Measurements from ENCODE around the gene CARMIL1. TPM values are rescaled to one million over a fixed set of nuclear protein-coding genes. Genes with fewer than 3 reads are reported as not detected.

Gene CARMIL1
- total RNA-seq, 2 experiments from 2014 or later, result 3.6 to 4.1 TPM

- peaks cover 11% of the 10 kb centered on the region for H3K4me1 Mint-ChIP-seq (ENCODE audit: low read depth)
- ATAC-seq (no peak), DNase-seq (no peak)
- no peak overlapping the region for H3K27ac Mint-ChIP-seq
- H3K9me3 Mint-ChIP-seq, result no peaks in the 10 kb centered on the region
- CTCF ChIA-PET, result interaction anchor here (0.9 to 1.7 kb wide), 3 partner anchors 14 to 58 kb away, joined by 3 to 5 read pairs (median 3); no protein-coding TSS in a partner anchor
- no peaks in the 10 kb centered on the region for H3K36me3 Mint-ChIP-seq (ENCODE audit: low read depth)
- intact Hi-C loops (cut with micrococcal nuclease), result no loop called here
- TF ChIP-seq CTCF (IDR thresholded peaks at IDR 0.05), result no peak
- H3K27me3 Mint-ChIP-seq, result no peaks in the 10 kb centered on the region
- POLR2A ChIA-PET, result no interaction called here
- H3K4me3 Mint-ChIP-seq, result no peak overlapping the region
These were observed 152.3 kb downstream of the CARMIL1 start for GRCh38 chr6:25431306-25431974.

- DNase-seq (no peak), ATAC-seq (no peak)
- peaks cover 11% of the 10 kb centered on the region for H3K4me1 Mint-ChIP-seq (ENCODE audit: low read depth)
- CTCF ChIA-PET, result interaction anchor here (1.0 to 1.7 kb wide), 2 partner anchors 15 to 58 kb away, joined by 3 to 5 read pairs; no protein-coding TSS in a partner anchor
- POLR2A ChIA-PET, result interaction anchor here (0.8 kb wide), 1 partner anchor 15 kb away, joined by 3 read pairs; no protein-coding TSS in a partner anchor
- H3K27ac Mint-ChIP-seq, result no peak overlapping the region
- no peak overlapping the region for H3K4me3 Mint-ChIP-seq
- H3K27me3 Mint-ChIP-seq, result no peaks in the 10 kb centered on the region
- TF ChIP-seq CTCF (IDR thresholded peaks at IDR 0.05), result no peak
- H3K36me3 Mint-ChIP-seq (ENCODE audit: low read depth), result no peaks in the 10 kb centered on the region
- intact Hi-C loops (cut with micrococcal nuclease), result no loop called here
- no peaks in the 10 kb centered on the region for H3K9me3 Mint-ChIP-seq
These were observed 152.8 kb downstream of the CARMIL1 start for GRCh38 chr6:25431975-25432307.

- Mint-ChIP-seq H3K4me3 (no peak overlapping the region), H3K27me3 (no peaks in the 10 kb centered on the region), H3K27ac (no peak overlapping the region), H3K36me3 (ENCODE audit: low read depth) (no peaks in the 10 kb centered on the region), H3K4me1 (ENCODE audit: low read depth) (peaks cover 11% of the 10 kb centered on the region), H3K9me3 (no peaks in the 10 kb centered on the region)
- no peak for DNase-seq
- TF ChIP-seq CTCF (IDR thresholded peaks at IDR 0.05), result no peak
- CTCF ChIA-PET, result interaction anchor here (0.9 to 1.5 kb wide), 4 partner anchors 13 to 169 kb away, joined by 3 to 4 read pairs (median 4); no protein-coding TSS in a partner anchor
- ATAC-seq, result no peak
- POLR2A ChIA-PET, result interaction anchor here (0.7 to 1.6 kb wide), 3 partner anchors 11 to 65 kb away, joined by 3 to 5 read pairs (median 5); no protein-coding TSS in a partner anchor
- intact Hi-C loops (cut with micrococcal nuclease), result no loop called here
These were observed 155.7 kb downstream of the CARMIL1 start for GRCh38 chr6:25434921-25435320.

- Mint-ChIP-seq H3K27me3 (no peaks in the 10 kb centered on the region), H3K9me3 (no peaks in the 10 kb centered on the region), H3K27ac (no peak overlapping the region), H3K36me3 (ENCODE audit: low read depth) (no peaks in the 10 kb centered on the region), H3K4me1 (ENCODE audit: low read depth) (peaks cover 11% of the 10 kb centered on the region), H3K4me3 (no peak overlapping the region)
- CTCF ChIA-PET, result interaction anchor here (0.9 to 1.5 kb wide), 4 partner anchors 12 to 170 kb away, joined by 3 to 4 read pairs (median 4); no protein-coding TSS in a partner anchor
- TF ChIP-seq CTCF (IDR thresholded peaks at IDR 0.05), result no peak
- DNase-seq (no peak), ATAC-seq (no peak)
- POLR2A ChIA-PET, result interaction anchor here (0.5 to 1.6 kb wide), 4 partner anchors 10 to 66 kb away, joined by 3 to 5 read pairs (median 4); no protein-coding TSS in a partner anchor
- intact Hi-C loops (cut with micrococcal nuclease), result no loop called here
These were observed 156.3 kb downstream of the CARMIL1 start for GRCh38 chr6:25435416-25435985.

- intact Hi-C loops (cut with micrococcal nuclease), result no loop called here
- ChIA-PET POLR2A (interaction anchor here (1.0 kb wide), 1 partner anchor 8 kb away, joined by 4 read pairs; no protein-coding TSS in a partner anchor), CTCF (interaction anchor here (0.9 to 1.3 kb wide), 3 partner anchors 32 to 157 kb away, joined by 3 to 5 read pairs (median 3); partner anchors contain the start of gene CARMIL1)
- Mint-ChIP-seq H3K9me3 (no peaks in the 10 kb centered on the region), H3K27me3 (no peaks in the 10 kb centered on the region), H3K4me3 (no peak overlapping the region), H3K27ac (no peak overlapping the region), H3K36me3 (ENCODE audit: low read depth) (no peaks in the 10 kb centered on the region), H3K4me1 (ENCODE audit: low read depth) (peaks cover 17% of the 10 kb centered on the region)
- TF ChIP-seq CTCF (IDR thresholded peaks at IDR 0.05), result no peak
- DNase-seq (no peak), ATAC-seq (no peak)
These were observed 157.6 kb downstream of the CARMIL1 start for GRCh38 chr6:25436760-25437159.

Data from activated CD8-positive, alpha-beta T cell treated with anti-CD3 and anti-CD28 coated beads for 36 hours (primary cell).